Measurements from ENCODE around the gene PANX2. TPM values are rescaled to one million over a fixed set of nuclear protein-coding genes. Genes with fewer than 3 reads are reported as not detected.
"Not testable (repeated sequence)": the region's sequence is repeated elsewhere in the genome, so short reads cannot be mapped to it uniquely, and the experiment has no call there.

Gene PANX2
- total RNA-seq = 1 to 10 TPM; 3.8 to 8.0 TPM

GRCh38 chr22:50170453-50171318 lies at the start of gene PANX2:
Gene PANX2 (plus strand): TSS chr22:50170731. CDS start chr22:50170731, 0 bp downstream.
- H3K9me3 Mint-ChIP-seq = peaks cover 0 to 2% of the 10 kb centered on the region in 2 donors
- H3K4me1 Mint-ChIP-seq (ENCODE audit: low read depth) = peaks cover 6% of the 10 kb centered on the region
- peaks cover 0 to 3% of the 10 kb centered on the region in 2 donors for H3K36me3 Mint-ChIP-seq (ENCODE audit: insufficient read depth in 2 of 2)
- no peak for DNase-seq
- H3K4me3 Mint-ChIP-seq = peak within 1 kb of the TSS; percentile 80 to 81
- H3K27ac Mint-ChIP-seq = peak within 1 kb of the TSS; percentile 69
- H3K27me3 Mint-ChIP-seq (ENCODE audit: low read depth) = peaks cover 39% of the 10 kb centered on the region
- ATAC-seq (replicated peaks in 1 of 2) = peak in 1 of 2 donors; percentile 26

- no peak overlapping the region for H3K27ac Mint-ChIP-seq
- peaks cover 7% of the 10 kb centered on the region in 2 donors for H3K9me3 Mint-ChIP-seq
- DNase-seq = no peak
- peaks cover 6% of the 10 kb centered on the region for H3K27me3 Mint-ChIP-seq (ENCODE audit: low read depth)
- H3K4me1 Mint-ChIP-seq (ENCODE audit: low read depth) = no peaks in the 10 kb centered on the region
- H3K4me3 Mint-ChIP-seq = no peak overlapping the region
- ATAC-seq (replicated peaks in 1 of 2) = no peak
- H3K36me3 Mint-ChIP-seq (ENCODE audit: insufficient read depth in 2 of 2) = peaks cover 7 to 11% of the 10 kb centered on the region in 2 donors
Observed at GRCh38 chr22:50121202-50121740, 49.3 kb upstream of the PANX2 start.

GRCh38 chr22:50123119-50123518 lies 47.4 kb upstream of the PANX2 start:
- no peak for DNase-seq
- Mint-ChIP-seq H3K27me3 (ENCODE audit: low read depth) (peaks cover 16% of the 10 kb centered on the region), H3K9me3 (peaks cover 7% of the 10 kb centered on the region in 2 donors), H3K4me3 (no peak overlapping the region), H3K4me1 (ENCODE audit: low read depth) (no peaks in the 10 kb centered on the region), H3K36me3 (ENCODE audit: insufficient read depth in 2 of 2) (peaks cover 7 to 11% of the 10 kb centered on the region in 2 donors), H3K27ac (no peak overlapping the region)
- no peak for ATAC-seq (replicated peaks in 1 of 2)

- H3K4me3 Mint-ChIP-seq = no peak overlapping the region
- peaks cover 7% of the 10 kb centered on the region in 2 donors for H3K9me3 Mint-ChIP-seq
- ATAC-seq (replicated peaks in 1 of 2) = no peak
- DNase-seq = no peak
- no peak overlapping the region for H3K27ac Mint-ChIP-seq
- peaks cover 28% of the 10 kb centered on the region for H3K27me3 Mint-ChIP-seq (ENCODE audit: low read depth)
- peaks cover 7 to 11% of the 10 kb centered on the region in 2 donors for H3K36me3 Mint-ChIP-seq (ENCODE audit: insufficient read depth in 2 of 2)
- H3K4me1 Mint-ChIP-seq (ENCODE audit: low read depth) = no peaks in the 10 kb centered on the region
Observed at GRCh38 chr22:50125029-50125428, 45.5 kb upstream of the PANX2 start.

- Mint-ChIP-seq H3K36me3 (ENCODE audit: insufficient read depth in 2 of 2) (peaks cover 0 to 4% of the 10 kb centered on the region in 2 donors), H3K4me3 (no peak overlapping the region), H3K27me3 (ENCODE audit: low read depth) (peaks cover 35% of the 10 kb centered on the region), H3K27ac (no peak overlapping the region), H3K9me3 (peaks cover 0 to 3% of the 10 kb centered on the region in 2 donors), H3K4me1 (ENCODE audit: low read depth) (no peaks in the 10 kb centered on the region)
- DNase-seq = no peak
- no peak for ATAC-seq (replicated peaks in 1 of 2)
Observed at GRCh38 chr22:50129121-50129736, 41.3 kb upstream of the PANX2 start.

- no peaks in the 10 kb centered on the region for H3K9me3 Mint-ChIP-seq
- no peak for DNase-seq
- no peak overlapping the region for H3K27ac Mint-ChIP-seq
- no peak overlapping the region for H3K4me3 Mint-ChIP-seq
- ATAC-seq (replicated peaks in 1 of 2) = no peak
- peaks cover 32% of the 10 kb centered on the region for H3K27me3 Mint-ChIP-seq (ENCODE audit: low read depth)
- no peaks in the 10 kb centered on the region for H3K4me1 Mint-ChIP-seq (ENCODE audit: low read depth)
- H3K36me3 Mint-ChIP-seq (ENCODE audit: insufficient read depth in 2 of 2) = no peaks in the 10 kb centered on the region
Observed at GRCh38 chr22:50131894-50132293, 38.6 kb upstream of the PANX2 start.

GRCh38 chr22:50134481-50134880 lies 36.0 kb upstream of the PANX2 start:
- no peak for ATAC-seq (replicated peaks in 1 of 2)
- peaks cover 20% of the 10 kb centered on the region for H3K27me3 Mint-ChIP-seq (ENCODE audit: low read depth)

GRCh38 chr22:50136581-50137015 lies 33.9 kb upstream of the PANX2 start:
- DNase-seq (no peak), ATAC-seq (replicated peaks in 1 of 2) (no peak)
- Mint-ChIP-seq H3K9me3 (no peaks in the 10 kb centered on the region), H3K36me3 (ENCODE audit: insufficient read depth in 2 of 2) (no peaks in the 10 kb centered on the region), H3K4me1 (ENCODE audit: low read depth) (no peaks in the 10 kb centered on the region), H3K4me3 (no peak overlapping the region), H3K27ac (no peak overlapping the region), H3K27me3 (ENCODE audit: low read depth) (peaks cover 14% of the 10 kb centered on the region)

More at GRCh38 chr22:50134481-50134880, 36.0 kb upstream of the PANX2 start:
- no peaks in the 10 kb centered on the region for H3K36me3 Mint-ChIP-seq (ENCODE audit: insufficient read depth in 2 of 2)
- DNase-seq = no peak
- H3K4me3 Mint-ChIP-seq = no peak overlapping the region
- H3K4me1 Mint-ChIP-seq (ENCODE audit: low read depth) = no peaks in the 10 kb centered on the region
- H3K9me3 Mint-ChIP-seq = no peaks in the 10 kb centered on the region
- no peak overlapping the region for H3K27ac Mint-ChIP-seq

GRCh38 chr22:50137277-50137676 lies 33.3 kb upstream of the PANX2 start:
- not testable (repeated sequence) for H3K36me3 Mint-ChIP-seq (ENCODE audit: insufficient read depth in 2 of 2); H3K27ac Mint-ChIP-seq
- H3K27me3 Mint-ChIP-seq (ENCODE audit: low read depth) = peaks cover 21% of the 10 kb centered on the region

GRCh38 chr22:50138041-50138440 lies 32.5 kb upstream of the PANX2 start:
- Mint-ChIP-seq H3K27me3 (ENCODE audit: low read depth) (peaks cover 28% of the 10 kb centered on the region), H3K4me3 (no peak overlapping the region)

More at GRCh38 chr22:50137277-50137676, 33.3 kb upstream of the PANX2 start:
- not testable (repeated sequence) for ATAC-seq (replicated peaks in 1 of 2); H3K4me3 Mint-ChIP-seq; DNase-seq; H3K4me1 Mint-ChIP-seq (ENCODE audit: low read depth); H3K9me3 Mint-ChIP-seq

GRCh38 chr22:50138988-50139387 lies 31.5 kb upstream of the PANX2 start:
- Mint-ChIP-seq H3K27me3 (ENCODE audit: low read depth) (peaks cover 35% of the 10 kb centered on the region), H3K9me3 (no peaks in the 10 kb centered on the region), H3K36me3 (ENCODE audit: insufficient read depth in 2 of 2) (no peaks in the 10 kb centered on the region), H3K4me1 (ENCODE audit: low read depth) (no peaks in the 10 kb centered on the region), H3K4me3 (no peak overlapping the region), H3K27ac (no peak overlapping the region)
- DNase-seq (no peak), ATAC-seq (replicated peaks in 1 of 2) (no peak)

More at GRCh38 chr22:50138041-50138440, 32.5 kb upstream of the PANX2 start:
- no peak for ATAC-seq (replicated peaks in 1 of 2)
- no peak for DNase-seq
- Mint-ChIP-seq H3K4me1 (ENCODE audit: low read depth) (no peaks in the 10 kb centered on the region), H3K9me3 (no peaks in the 10 kb centered on the region), H3K27ac (no peak overlapping the region), H3K36me3 (ENCODE audit: insufficient read depth in 2 of 2) (no peaks in the 10 kb centered on the region)

- Mint-ChIP-seq H3K9me3 (no peaks in the 10 kb centered on the region), H3K36me3 (ENCODE audit: insufficient read depth in 2 of 2) (no peaks in the 10 kb centered on the region), H3K4me1 (ENCODE audit: low read depth) (no peaks in the 10 kb centered on the region), H3K27ac (no peak overlapping the region), H3K4me3 (no peak overlapping the region), H3K27me3 (ENCODE audit: low read depth) (peaks cover 35% of the 10 kb centered on the region)
- ATAC-seq (replicated peaks in 1 of 2) (peak in 1 of 2 donors; percentile 23), DNase-seq (no peak)
Observed at GRCh38 chr22:50139843-50140415, 30.6 kb upstream of the PANX2 start.

- Mint-ChIP-seq H3K4me1 (ENCODE audit: low read depth) (no peaks in the 10 kb centered on the region), H3K27ac (no peak overlapping the region), H3K4me3 (no peak overlapping the region), H3K36me3 (ENCODE audit: insufficient read depth in 2 of 2) (no peaks in the 10 kb centered on the region), H3K9me3 (no peaks in the 10 kb centered on the region), H3K27me3 (ENCODE audit: low read depth) (peaks cover 35% of the 10 kb centered on the region)
- ATAC-seq (replicated peaks in 1 of 2) (no peak), DNase-seq (no peak)
Observed at GRCh38 chr22:50140615-50141014, 29.9 kb upstream of the PANX2 start.

Measured in activated T-cell treated with anti-CD3 and anti-CD28 coated beads, Interleukin-2, amount 50 U/mL, for 72 hours (primary cell).